Smooth muscle cell of the coronary artery (primary cell): Measurements from ENCODE around the gene PTPRO. TPM values are rescaled to one million over a fixed set of nuclear protein-coding genes. Genes with fewer than 3 reads are reported as not detected.

Experiments used
- total RNA-seq: library from RNA; depleted of rRNA; stranded (reverse); fragments of >200 nt; gene quantifications from 2 replicates; pipeline ENCODE4 v1.2.3, GENCODE V29; 2014; ENCODE audit warnings: low replicate concordance

Gene PTPRO
- total RNA-seq = 1.1 and 1.2 TPM in 2 replicates

GRCh38 chr12:15322164-15323061 lies at the start of gene PTPRO:
PTPRO (plus strand) TSS chr12:15322508.

Other genes starting within 250 kb of the PTPRO start
- gene RERG, start 101.1 kb upstream of the PTPRO start, total RNA-seq = 0.08 TPM in 1 of 2 replicates, not detected in the other